ENCODE measurements around the gene BRDT.

GRCh38 chr1:91980663-91981062 is 31.5 kb downstream of the BRDT start:
- TF ChIP-seq TAF1 (IDR thresholded peaks at IDR 0.05; ENCODE audit: low read depth) (no peak), REST (IDR thresholded peaks at IDR 0.05; ENCODE audit: low read depth) (no peak), EP300 (IDR thresholded peaks at IDR 0.05; ENCODE audit: borderline replicate concordance) (no peak), FOXM1 (IDR thresholded peaks at IDR 0.05; ENCODE audit: borderline replicate concordance, low read depth) (no peak), RAD21 (IDR thresholded peaks at IDR 0.05; ENCODE audit: low read depth) (no peak), EGR1 (IDR thresholded peaks at IDR 0.05) (no peak), CREB1 (IDR thresholded peaks at IDR 0.05; ENCODE audit: low read depth) (no peak), ZBTB7A (IDR thresholded peaks at IDR 0.05; ENCODE audit: low read depth) (no peak), YY1 (IDR thresholded peaks at IDR 0.05; ENCODE audit: low read depth) (no peak), CEBPB (IDR thresholded peaks at IDR 0.05) (no peak), TCF12 (IDR thresholded peaks at IDR 0.05; ENCODE audit: low read depth) (no peak), USF1 (IDR thresholded peaks at IDR 0.05) (no peak), TEAD4 (IDR thresholded peaks at IDR 0.05) (no peak)
- TF ChIP-seq, protein P1, sequence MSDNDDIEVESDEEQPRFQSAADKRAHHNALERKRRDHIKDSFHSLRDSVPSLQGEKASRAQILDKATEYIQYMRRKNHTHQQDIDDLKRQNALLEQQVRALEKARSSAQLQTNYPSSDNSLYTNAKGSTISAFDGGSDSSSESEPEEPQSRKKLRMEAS (IDR thresholded peaks at IDR 0.05), result no peak
